GM21423 (cell line): ENCODE data around the gene IFNL4.
"Not testable (repeated sequence)": the region's sequence is repeated elsewhere in the genome, so short reads cannot be mapped to it uniquely, and the experiment has no call there.

Experiments used
- ATAC-seq: cut with Tn5 transposase; IDR thresholded peaks from one replicate; pipeline ENCODE4 v1.9.1; 2021; ENCODE audit warnings: mild to moderate bottlenecking, moderate library complexity; ENCODE audit not compliant: unreplicated experiment

Gene IFNL4

GRCh38 chr19:39230096-39230764, 18.4 kb downstream of the IFNL4 start:
- ATAC-seq: no peak

GRCh38 chr19:39224910-39225309, 23.7 kb downstream of the IFNL4 start:
- ATAC-seq: no peak

- ATAC-seq: no peak
These were observed 24.9 kb downstream of the IFNL4 start for GRCh38 chr19:39223703-39224279.

GRCh38 chr19:39219108-39219507, 29.5 kb downstream of the IFNL4 start:
- ATAC-seq: not testable (repeated sequence)

GRCh38 chr19:39218230-39219007, 30.2 kb downstream of the IFNL4 start:
- ATAC-seq: no peak

- no peak for ATAC-seq
These were observed 31.6 kb downstream of the IFNL4 start for GRCh38 chr19:39217094-39217493.

GRCh38 chr19:39215323-39215722, 33.3 kb downstream of the IFNL4 start:
- not testable (repeated sequence) for ATAC-seq

- ATAC-seq: no peak
These were observed 36.3 kb downstream of the IFNL4 start for GRCh38 chr19:39212375-39212742.

GRCh38 chr19:39211731-39212374, 36.8 kb downstream of the IFNL4 start:
- no peak for ATAC-seq

GRCh38 chr19:39209196-39209595, 39.5 kb downstream of the IFNL4 start:
- no peak for ATAC-seq

- no peak for ATAC-seq
These were observed 40.4 kb downstream of the IFNL4 start for GRCh38 chr19:39208175-39208795.

GRCh38 chr19:39207293-39207836, 41.3 kb downstream of the IFNL4 start:
- no peak for ATAC-seq

GRCh38 chr19:39206122-39206521, 42.5 kb downstream of the IFNL4 start:
- ATAC-seq: no peak

GRCh38 chr19:39205449-39205764, 43.2 kb downstream of the IFNL4 start:
- ATAC-seq: no peak

GRCh38 chr19:39203372-39204341, 45.0 kb downstream of the IFNL4 start, which contains the start of gene SYCN:
TSS of gene SYCN (minus strand) at chr19:39204263. CDS start at chr19:39204254, 9 bp downstream.
- no peak for ATAC-seq

- ATAC-seq: no peak
These were observed 45.7 kb downstream of the IFNL4 start for GRCh38 chr19:39202998-39203355.

GRCh38 chr19:39200803-39201115, 47.9 kb downstream of the IFNL4 start:
- ATAC-seq: no peak

- ATAC-seq: no peak
These were observed 48.4 kb downstream of the IFNL4 start for GRCh38 chr19:39200066-39200802.

- no peak for ATAC-seq
These were observed 49.6 kb downstream of the IFNL4 start for GRCh38 chr19:39199025-39199424.
